HG02852 (cell line): ENCODE data around the gene PPP6R3.

ENCODE experiments used
- ATAC-seq: cut with Tn5 transposase; IDR thresholded peaks from one replicate; pipeline ENCODE4 v1.9.1; 2021; ENCODE audit warnings: mild to moderate bottlenecking, moderate library complexity; ENCODE audit not compliant: unreplicated experiment

PPP6R3 gene

GRCh38 chr11:68646832-68647231 is 186.3 kb downstream of the PPP6R3 start:
- no peak for ATAC-seq

- ATAC-seq: no peak
Observed at GRCh38 chr11:68649851-68650555, 189.5 kb downstream of the PPP6R3 start.

GRCh38 chr11:68650801-68651200 is 190.2 kb downstream of the PPP6R3 start:
- no peak for ATAC-seq

GRCh38 chr11:68651208-68651984 is 190.8 kb downstream of the PPP6R3 start:
- no peak for ATAC-seq

- no peak for ATAC-seq
Observed at GRCh38 chr11:68651985-68652682, 191.6 kb downstream of the PPP6R3 start.

- no peak for ATAC-seq
Observed at GRCh38 chr11:68652683-68653156, 192.2 kb downstream of the PPP6R3 start.

GRCh38 chr11:68653486-68654430 is 193.2 kb downstream of the PPP6R3 start:
- no peak for ATAC-seq

GRCh38 chr11:68654978-68655377 is 194.4 kb downstream of the PPP6R3 start:
- no peak for ATAC-seq

GRCh38 chr11:68655406-68655805 is 194.9 kb downstream of the PPP6R3 start:
- ATAC-seq: no peak

- ATAC-seq: no peak
Observed at GRCh38 chr11:68655806-68656205, 195.3 kb downstream of the PPP6R3 start.

GRCh38 chr11:68657021-68657780 is 196.6 kb downstream of the PPP6R3 start:
- ATAC-seq: no peak

- ATAC-seq: no peak
Observed at GRCh38 chr11:68658097-68658496, 197.5 kb downstream of the PPP6R3 start.

GRCh38 chr11:68658661-68659060 is 198.1 kb downstream of the PPP6R3 start:
- ATAC-seq: no peak

- no peak for ATAC-seq
Observed at GRCh38 chr11:68659158-68659921, 198.8 kb downstream of the PPP6R3 start.

GRCh38 chr11:68660066-68660810 is 199.7 kb downstream of the PPP6R3 start:
- no peak for ATAC-seq

- no peak for ATAC-seq
Observed at GRCh38 chr11:68661014-68661413, 200.5 kb downstream of the PPP6R3 start.

- no peak for ATAC-seq
Observed at GRCh38 chr11:68661697-68662603, 201.4 kb downstream of the PPP6R3 start.
